Stromal cell of bone marrow (primary cell): ENCODE data around the gene ABCB8.

Experiments
- DNase-seq: peaks from one replicate; pipeline ENCODE4 v3.0.0-alpha.2; 2012; ENCODE audit warnings: low read depth

The ABCB8 gene

DNA sequence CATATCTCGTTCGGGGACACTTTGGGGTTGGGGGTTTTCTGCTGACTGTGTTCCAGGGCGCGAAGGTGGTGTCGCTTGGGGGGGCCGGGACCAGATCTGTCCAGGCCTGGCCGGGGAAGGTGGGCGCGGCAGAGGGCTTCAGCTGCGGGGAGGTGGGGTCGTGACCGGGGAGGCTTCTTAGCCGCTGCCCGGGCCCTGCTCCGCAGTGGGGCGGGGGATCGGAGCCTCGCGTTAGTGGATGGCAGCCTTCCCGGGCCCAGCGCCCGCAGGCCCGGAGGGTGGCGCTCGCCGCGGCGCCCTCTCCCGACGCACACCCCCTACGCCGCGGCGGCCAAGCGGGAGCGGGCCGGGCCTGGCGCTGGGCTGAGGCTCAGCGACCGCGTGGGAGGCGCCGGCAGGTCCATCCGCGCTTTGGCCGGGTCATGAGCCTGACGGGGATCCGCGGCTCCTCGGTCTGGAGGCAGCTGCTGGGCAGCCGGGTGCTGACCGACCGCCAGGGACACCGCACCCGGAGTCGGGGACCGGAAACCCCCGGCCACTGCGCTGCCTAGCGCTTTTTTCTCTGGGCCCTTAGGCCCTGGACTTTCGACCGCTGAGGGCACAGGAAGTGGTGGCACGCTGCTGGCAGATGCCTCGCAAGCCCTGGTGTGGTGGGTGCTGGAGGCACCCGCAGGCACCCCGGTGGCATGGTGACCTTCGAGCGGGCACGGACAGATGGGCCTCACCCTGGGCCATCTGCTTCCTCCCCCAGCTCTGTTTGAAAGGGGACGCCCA, 59.2 kb downstream of the ABCB8 start:
- DNase-seq = no peak

DNA sequence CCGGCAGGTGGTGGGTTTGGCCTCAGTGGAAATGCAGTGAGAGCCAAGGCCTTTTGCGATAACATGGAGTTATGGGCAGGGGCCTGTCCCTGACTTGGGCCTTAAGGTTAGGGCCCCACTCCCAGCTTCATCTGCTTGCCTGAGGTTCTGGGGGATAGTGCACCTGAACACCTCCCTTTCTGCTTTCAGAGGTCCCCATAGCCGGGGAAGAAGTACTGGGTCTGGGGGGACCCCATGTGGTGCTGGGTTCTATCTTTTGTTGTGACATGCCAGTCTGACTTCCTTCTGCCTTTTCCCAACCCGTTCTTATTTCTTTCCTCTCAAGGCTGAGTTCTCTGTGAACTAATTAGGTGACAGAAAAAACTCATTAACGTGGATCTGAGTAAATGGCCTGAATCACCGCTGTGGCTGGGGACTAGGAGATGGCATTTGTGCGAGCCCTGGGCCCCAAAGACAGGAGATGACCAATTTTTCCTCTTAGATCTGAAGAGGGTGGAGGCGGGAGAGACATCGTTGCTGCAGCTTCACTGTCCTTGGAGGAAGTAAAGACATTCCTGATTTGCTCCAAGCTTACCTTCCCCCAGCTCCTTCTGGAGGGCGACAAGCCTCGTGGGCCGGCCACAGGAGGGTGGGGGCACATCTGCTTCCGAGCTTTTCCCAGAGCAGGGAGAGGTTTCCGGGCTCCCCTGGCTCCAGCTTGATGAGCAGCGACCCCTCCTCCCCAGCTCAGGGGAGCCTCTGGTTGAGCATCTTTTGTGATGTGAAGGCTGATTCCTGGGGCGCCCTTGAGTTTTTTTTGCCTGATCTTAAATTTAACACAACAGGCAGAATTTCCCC, 60.0 kb downstream of the ABCB8 start:
- DNase-seq = no peak

DNA sequence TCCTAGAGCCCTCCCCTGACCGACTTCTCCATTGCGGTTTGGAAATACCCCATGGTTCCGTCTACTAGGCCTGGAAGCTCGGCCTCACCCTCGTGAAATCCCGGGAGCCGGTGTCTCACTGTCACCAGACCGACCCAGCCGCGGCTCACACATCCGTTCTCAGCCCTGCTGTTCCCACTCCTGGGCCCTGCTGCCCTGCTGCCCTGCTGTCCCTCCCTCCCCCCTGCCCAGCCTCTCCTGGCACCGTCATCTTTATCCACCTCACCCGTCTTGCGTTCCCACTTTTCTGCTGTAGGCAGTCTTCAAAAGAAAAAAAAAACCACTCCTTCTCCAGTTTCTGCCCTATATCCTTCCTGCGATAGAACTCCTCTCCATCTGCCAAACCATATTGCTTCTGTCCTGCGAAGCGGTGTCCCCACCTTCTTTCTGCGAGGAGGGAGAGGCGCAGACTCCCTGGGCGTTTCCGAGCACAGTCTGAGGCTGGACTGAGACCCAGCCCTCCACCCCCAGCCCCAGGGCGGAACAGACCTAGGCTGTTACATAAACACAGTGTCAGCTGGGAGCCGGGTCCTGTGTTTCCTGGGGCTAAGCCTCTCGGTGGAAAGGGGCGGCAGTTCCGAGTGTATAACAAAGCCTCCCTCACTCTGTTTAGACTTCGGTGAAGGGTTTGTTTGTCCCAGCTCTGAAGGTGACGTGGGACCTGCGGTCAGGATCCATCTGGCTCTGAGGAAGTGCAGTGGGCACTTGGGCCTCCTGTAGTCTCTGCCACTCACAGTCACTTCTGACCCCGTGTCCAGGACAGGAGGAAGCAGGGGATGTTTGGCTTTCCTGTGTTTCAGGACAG, 60.8 kb downstream of the ABCB8 start:
- peak; percentile 79 for DNase-seq

DNA sequence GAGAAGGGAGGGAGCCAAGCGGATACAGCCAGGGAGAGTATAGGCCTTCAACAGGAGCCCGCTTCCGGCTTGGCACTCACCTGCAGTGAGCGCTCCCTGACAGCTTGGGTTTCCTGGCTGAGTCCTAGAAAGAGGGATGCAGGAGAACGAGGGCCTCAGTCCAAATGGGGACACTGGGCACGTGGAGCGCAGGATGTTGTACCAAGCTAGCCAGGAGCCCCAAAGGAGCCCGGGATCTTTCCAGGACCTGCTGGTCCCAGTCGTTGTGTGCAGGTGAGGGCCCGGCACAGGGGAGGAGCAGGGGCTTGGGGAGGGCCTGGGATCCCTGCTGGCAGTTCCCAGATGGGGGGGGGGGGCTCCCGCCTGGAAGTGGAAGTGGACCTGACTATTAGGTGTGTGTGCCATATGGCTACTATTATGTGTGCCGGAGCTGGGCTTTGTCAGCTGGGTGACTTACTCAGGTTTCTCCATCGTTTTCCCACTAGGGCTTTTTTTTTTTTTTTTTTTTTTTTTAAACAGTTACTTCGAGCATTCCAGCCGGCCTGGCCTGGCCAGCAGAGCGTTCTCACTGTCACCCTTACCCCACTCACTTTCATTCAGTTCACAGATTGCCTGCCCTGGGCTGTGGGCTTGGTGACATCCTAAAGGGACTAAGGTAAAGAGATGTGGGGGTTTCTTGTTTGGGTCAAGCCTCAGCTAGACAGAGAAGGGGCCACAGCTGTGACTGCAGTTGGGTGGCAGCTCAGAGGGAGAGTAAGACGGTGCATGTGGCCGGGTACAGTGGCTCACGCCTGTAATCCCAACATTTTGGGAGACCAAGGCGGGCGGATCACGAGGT, 61.9 kb downstream of the ABCB8 start:
- DNase-seq = no peak

DNA sequence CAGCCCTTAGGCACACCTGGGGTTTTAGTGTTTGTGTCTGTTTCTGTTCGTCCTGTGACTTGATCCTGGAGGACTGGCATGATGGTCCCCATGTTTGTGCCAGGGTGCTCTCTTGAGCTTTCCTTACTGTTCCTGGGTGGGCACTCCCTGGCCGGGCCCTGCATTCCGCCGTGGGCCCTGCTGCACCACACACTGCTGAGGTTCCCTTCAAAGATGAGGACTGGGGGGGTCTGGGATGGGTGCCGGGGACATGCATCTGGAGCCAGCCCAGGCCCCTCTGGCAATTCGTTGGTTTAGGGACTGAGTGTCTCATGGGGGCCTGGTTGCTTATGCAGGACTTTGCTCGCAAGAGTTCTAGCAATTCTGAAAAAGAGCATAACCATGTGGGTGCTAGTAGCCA, 62.8 kb downstream of the ABCB8 start:
- no peak for DNase-seq

DNA sequence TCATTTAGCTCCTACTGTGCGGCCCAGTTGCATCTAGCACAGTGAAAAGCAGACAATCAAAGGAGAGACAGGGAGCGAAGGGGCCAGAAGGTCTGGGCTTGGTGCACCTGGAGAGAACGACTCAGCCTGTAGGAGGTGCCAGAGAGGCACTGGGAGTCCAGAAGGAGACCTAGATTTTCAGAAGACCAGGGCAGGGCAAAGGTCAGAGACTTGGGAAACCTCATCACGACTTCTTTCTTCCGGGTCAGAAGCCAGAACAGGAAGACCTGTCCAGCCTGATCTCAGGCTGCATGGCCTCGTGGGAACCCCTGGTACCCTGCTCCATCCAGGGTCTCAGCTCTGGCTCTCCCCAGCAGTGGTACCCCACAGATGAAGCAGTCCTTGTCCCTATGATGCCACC, 63.2 kb downstream of the ABCB8 start:
- no peak for DNase-seq

DNA sequence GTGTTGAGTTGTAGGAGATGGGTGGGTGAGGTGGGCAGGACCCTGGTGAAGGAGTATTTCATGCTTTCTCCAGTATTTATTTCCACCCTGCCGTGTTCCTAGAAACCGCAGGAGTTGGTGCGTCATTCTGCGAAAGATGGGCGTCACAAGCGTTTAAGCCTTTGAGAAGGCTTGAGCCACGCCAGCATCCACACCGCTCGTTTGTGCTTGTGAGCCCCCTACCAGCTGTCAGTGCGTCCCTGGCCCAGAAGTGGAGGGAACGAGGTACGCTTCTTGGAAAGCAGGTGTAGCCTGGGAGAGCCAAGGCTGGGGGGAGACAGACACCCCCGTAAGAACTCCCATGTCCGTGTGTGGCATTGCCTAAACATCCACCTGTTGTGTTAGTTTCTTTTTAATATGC, 63.7 kb downstream of the ABCB8 start:
- DNase-seq = no peak

DNA sequence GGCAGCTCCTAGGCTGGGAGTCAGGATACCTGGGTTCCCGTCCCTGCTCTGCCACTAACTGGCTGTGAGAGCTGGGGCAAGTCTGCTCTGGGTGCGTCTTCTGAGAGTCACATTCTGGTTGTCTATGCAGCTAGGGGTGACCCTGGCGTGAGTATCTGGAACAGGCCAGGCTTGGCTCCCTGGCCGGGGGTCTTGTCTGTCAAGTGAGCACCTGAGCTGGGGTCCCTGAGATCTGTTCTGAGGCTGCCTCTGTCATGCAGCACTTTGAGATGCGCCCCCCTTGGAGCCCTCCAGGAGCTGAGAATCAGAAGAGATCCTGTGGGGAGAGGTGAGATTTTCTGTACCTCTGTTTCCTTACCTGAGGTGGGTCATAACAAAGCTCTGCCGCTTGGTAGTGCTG, 65.5 kb downstream of the ABCB8 start:
- no peak for DNase-seq

DNA sequence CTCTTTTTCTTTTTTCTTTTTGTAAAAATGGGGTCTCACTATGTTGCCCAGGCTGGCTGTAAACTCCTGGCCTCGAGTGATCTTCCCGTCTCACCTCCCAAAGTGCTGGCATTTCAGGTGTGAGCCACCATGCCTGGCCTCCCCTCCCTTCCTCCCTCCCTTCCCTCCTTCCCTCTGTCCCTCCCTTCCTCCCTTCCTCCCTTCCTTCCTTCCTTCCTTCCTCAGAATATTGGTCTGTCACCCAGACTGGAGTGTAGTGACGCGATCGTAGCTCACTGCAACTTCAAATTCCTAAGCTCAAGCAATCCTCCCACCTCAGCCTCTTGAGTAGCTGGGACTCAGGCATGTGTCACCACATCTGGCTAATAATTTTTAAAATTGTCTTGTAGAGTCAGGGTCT, 66.4 kb downstream of the ABCB8 start:
- no peak for DNase-seq

DNA sequence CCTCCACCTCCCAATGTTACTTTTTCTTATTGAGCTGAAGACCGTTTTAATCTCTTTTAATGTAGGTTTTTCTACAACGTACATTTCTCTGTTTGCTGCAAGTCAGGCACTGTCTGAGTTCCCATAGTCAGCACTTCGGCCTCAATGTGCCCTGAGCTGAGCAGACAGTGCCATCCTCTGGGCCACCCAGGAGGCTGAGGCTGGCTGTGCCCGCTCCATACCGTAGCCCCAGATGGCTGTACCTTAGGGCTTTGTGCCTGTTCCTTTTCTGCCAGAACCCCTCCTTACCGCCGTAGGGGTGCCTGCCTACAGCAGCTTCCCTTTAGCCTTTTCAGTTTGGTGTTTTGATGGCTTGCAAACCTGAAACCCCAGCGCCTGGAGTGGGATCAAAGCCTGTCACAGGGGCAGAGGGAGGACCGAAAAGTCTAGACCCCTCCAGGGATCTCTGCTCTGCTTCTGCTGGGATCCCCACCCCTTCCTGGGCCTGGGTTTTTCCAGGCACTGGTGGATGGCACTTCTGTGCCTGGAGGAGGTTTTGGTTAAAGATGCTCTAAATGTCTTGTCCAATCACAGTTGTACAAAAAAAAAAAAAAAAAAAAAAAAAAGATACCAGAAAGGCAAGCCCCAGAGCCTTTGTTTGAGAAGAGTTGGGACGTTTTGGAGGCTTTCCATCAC, 67.0 kb downstream of the ABCB8 start:
- DNase-seq = no peak

DNA sequence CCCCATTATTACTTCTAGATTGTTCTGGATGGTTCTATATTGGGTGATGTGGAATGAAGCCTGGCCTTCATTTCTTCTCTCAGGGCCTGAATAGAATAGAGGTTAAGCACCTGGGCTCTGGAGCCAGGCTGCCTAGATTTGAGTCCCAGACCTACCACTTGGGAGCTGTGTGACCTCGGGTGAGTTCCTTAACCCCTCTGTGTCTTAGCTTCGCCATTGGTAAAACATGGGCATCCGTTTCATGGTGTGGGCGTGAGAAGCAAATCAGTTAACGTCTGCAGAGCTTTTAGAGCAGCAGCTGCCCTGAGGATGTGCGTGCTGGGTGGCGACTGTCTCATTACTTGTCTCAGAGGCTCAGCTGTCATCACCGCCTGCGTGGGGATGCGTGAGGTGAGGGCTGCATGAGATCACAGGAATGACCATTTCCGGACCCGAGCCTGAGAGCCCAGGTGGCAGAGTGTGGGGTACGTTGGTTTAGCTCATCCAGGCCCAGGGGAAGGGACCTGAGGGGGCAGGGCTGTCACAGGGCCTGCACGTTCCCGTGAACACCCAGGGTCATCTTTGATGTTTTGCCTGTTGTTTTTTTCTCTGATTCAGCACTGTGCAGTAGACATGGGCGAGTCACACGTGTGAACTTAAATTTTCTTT, 67.7 kb downstream of the ABCB8 start:
- no peak for DNase-seq
